WTC11 (cell line): Measurements from ENCODE around the gene CLCN4. TPM values are rescaled to one million over a fixed set of nuclear protein-coding genes. Genes with fewer than 3 reads are reported as not detected.

Source experiments
- ATAC-seq: fragments of 200-7000 bp; cut with Tn5 transposase; 2 replicates; pipeline ENCODE4 v1.10.0; 2021; ENCODE audit warnings: mild to moderate bottlenecking, moderate library complexity
- CTCF ChIA-PET: fragments of 300-600 bp; sonication (Branson Sonifier 250); formaldehyde crosslinking; loops from one replicate; lab custom pipeline; 2021; ENCODE audit warnings: antibody characterized with exemption; lab: Charles Lee
- POLR2A ChIA-PET: fragments of 350-600 bp; sonication (Branson Sonifier 250); formaldehyde crosslinking; loops from one replicate; lab custom pipeline; 2021; ENCODE audit warnings: antibody characterized with exemption; lab: Charles Lee
- DNase-seq: peaks from one replicate; pipeline ENCODE4 v3.0.0; 2021; ENCODE audit warnings: low spot score
- H3K27ac Mint-ChIP-seq: 2 replicates; pipeline ENCODE4 v1.8.0; 2021; ENCODE audit warnings: mixed read lengths
- H3K27me3 Mint-ChIP-seq: 2 replicates; pipeline ENCODE4 v1.8.0; 2021; ENCODE audit warnings: low read depth, mild to moderate bottlenecking, moderate library complexity, mixed read lengths
- H3K36me3 Mint-ChIP-seq: 2 replicates; pipeline ENCODE4 v1.8.0; 2021; ENCODE audit warnings: mixed read lengths
- H3K4me1 Mint-ChIP-seq: 2 replicates; pipeline ENCODE4 v1.8.0; 2022; ENCODE audit warnings: mixed read lengths
- H3K4me3 Mint-ChIP-seq: 2 replicates; pipeline ENCODE4 v1.8.0; 2021; ENCODE audit warnings: mild to moderate bottlenecking, moderate library complexity, mixed read lengths
- H3K9me3 Mint-ChIP-seq: 2 replicates; pipeline ENCODE4 v1.8.0; 2021; ENCODE audit warnings: mixed read lengths
- CBFB ChIP-seq: sonication (generic); formaldehyde crosslinking; IDR thresholded peaks from 2 replicates; pipeline ENCODE4 v1.8.1; 2022; ENCODE audit warnings: mild to moderate bottlenecking, low read depth, missing genetic modification reagents
- CREB1 ChIP-seq: sonication (generic); formaldehyde crosslinking; IDR thresholded peaks from 2 replicates; pipeline ENCODE4 v1.8.0; 2023; ENCODE audit warnings: mild to moderate bottlenecking, missing genetic modification reagents
- CREM ChIP-seq: sonication (generic); formaldehyde crosslinking; IDR thresholded peaks from 2 replicates; pipeline ENCODE4 v1.8.1; 2022; ENCODE audit warnings: mild to moderate bottlenecking, missing genetic modification reagents, moderate library complexity
- FOXJ3 ChIP-seq: sonication (generic); formaldehyde crosslinking; IDR thresholded peaks from 2 replicates; pipeline ENCODE4 v1.9.0; 2021; ENCODE audit warnings: missing genetic modification reagents, mild to moderate bottlenecking, borderline replicate concordance
- NFATC4 ChIP-seq: fragments of 250-450 bp; sonication (Bioruptor Pico); IDR thresholded peaks from 2 replicates; pipeline ENCODE4 v1.9.0; 2021; ENCODE audit warnings: mild to moderate bottlenecking
- NR1H2 ChIP-seq: sonication (generic); formaldehyde crosslinking; IDR thresholded peaks from 2 replicates; pipeline ENCODE4 v1.9.0; 2021; ENCODE audit warnings: mild to moderate bottlenecking, moderate library complexity, missing genetic modification reagents
- RELA ChIP-seq: sonication (generic); formaldehyde crosslinking; IDR thresholded peaks from 2 replicates; pipeline ENCODE4 v1.8.1; 2022; ENCODE audit warnings: missing genetic modification reagents, mild to moderate bottlenecking, borderline replicate concordance
- SOX15 ChIP-seq: fragments of 250-450 bp; sonication (Bioruptor Pico); IDR thresholded peaks from 2 replicates; pipeline ENCODE4 v1.9.0; 2021; ENCODE audit warnings: mild to moderate bottlenecking
- SP1 ChIP-seq: sonication (generic); formaldehyde crosslinking; conservative IDR thresholded peaks from 2 replicates; pipeline ENCODE4 v1.8.1; 2022; ENCODE audit warnings: missing genetic modification reagents
- TCF7 ChIP-seq: sonication (generic); formaldehyde crosslinking; IDR thresholded peaks from 2 replicates; pipeline ENCODE4 v1.8.0; 2022; ENCODE audit warnings: mild to moderate bottlenecking, low read depth, missing genetic modification reagents, moderate library complexity
- TEAD1 ChIP-seq: sonication (generic); formaldehyde crosslinking; IDR thresholded peaks from 2 replicates; pipeline ENCODE4 v1.8.0; 2022; ENCODE audit warnings: mild to moderate bottlenecking, missing genetic modification reagents
- TP53 ChIP-seq: sonication (generic); formaldehyde crosslinking; IDR thresholded peaks from 2 replicates; pipeline ENCODE4 v1.8.1; 2023; ENCODE audit warnings: mild to moderate bottlenecking, missing genetic modification reagents
- ZNF219 ChIP-seq: sonication (generic); formaldehyde crosslinking; IDR thresholded peaks from 2 replicates; pipeline ENCODE4 v1.8.0; 2023; ENCODE audit warnings: missing genetic modification reagents, mild to moderate bottlenecking, borderline replicate concordance
- ZNF232 ChIP-seq: sonication (generic); formaldehyde crosslinking; IDR thresholded peaks from 2 replicates; pipeline ENCODE4 v1.8.0; 2022; ENCODE audit warnings: mild to moderate bottlenecking, missing genetic modification reagents
- ZNF416 ChIP-seq: fragments of 250-450 bp; sonication (Bioruptor Pico); IDR thresholded peaks from 2 replicates; pipeline ENCODE4 v1.9.0; 2021; ENCODE audit warnings: mild to moderate bottlenecking, inconsistent platforms
- ZNF423 ChIP-seq: fragments of 250-450 bp; sonication (Bioruptor Pico); IDR thresholded peaks from 2 replicates; pipeline ENCODE4 v2.1.2; 2022; ENCODE audit warnings: mild to moderate bottlenecking, moderate library complexity
- ZNF671 ChIP-seq: fragments of 250-450 bp; sonication (Bioruptor Pico); IDR thresholded peaks from 2 replicates; pipeline ENCODE4 v1.8.0; 2021; ENCODE audit warnings: mild to moderate bottlenecking
- total RNA-seq: library from RNA; stranded (reverse); gene quantifications from 3 replicates; pipeline ENCODE4 v1.2.3, GENCODE V29; 2021
- TF ChIP-seq, protein P1 (sequence below): sonication (generic); formaldehyde crosslinking; IDR thresholded peaks from 2 replicates; pipeline ENCODE4 v1.8.1; 2022; ENCODE audit warnings: mild to moderate bottlenecking, missing genetic modification reagents, moderate library complexity, borderline replicate concordance
- TF ChIP-seq, protein P2 (sequence below): sonication (generic); formaldehyde crosslinking; IDR thresholded peaks from 2 replicates; pipeline ENCODE4 v1.8.1; 2023; ENCODE audit warnings: mild to moderate bottlenecking, missing genetic modification reagents
- TF ChIP-seq, protein P3 (sequence below): sonication (generic); formaldehyde crosslinking; IDR thresholded peaks from 2 replicates; pipeline ENCODE4 v1.8.1; 2022; ENCODE audit warnings: low read depth, mild to moderate bottlenecking, moderate library complexity, missing genetic modification reagents, borderline replicate concordance
- TF ChIP-seq, protein P4 (sequence below): sonication (generic); formaldehyde crosslinking; IDR thresholded peaks from 2 replicates; pipeline ENCODE4 v1.8.1; 2022; ENCODE audit warnings: low read depth, missing genetic modification reagents, borderline replicate concordance
- TF ChIP-seq, protein P5 (sequence below): sonication (generic); formaldehyde crosslinking; IDR thresholded peaks from 2 replicates; pipeline ENCODE4 v1.8.0; 2023; ENCODE audit warnings: missing genetic modification reagents, mild to moderate bottlenecking, borderline replicate concordance

CLCN4 gene
- total RNA-seq, 1 experiment from 2014 or later, result 8.9 TPM

DNA sequence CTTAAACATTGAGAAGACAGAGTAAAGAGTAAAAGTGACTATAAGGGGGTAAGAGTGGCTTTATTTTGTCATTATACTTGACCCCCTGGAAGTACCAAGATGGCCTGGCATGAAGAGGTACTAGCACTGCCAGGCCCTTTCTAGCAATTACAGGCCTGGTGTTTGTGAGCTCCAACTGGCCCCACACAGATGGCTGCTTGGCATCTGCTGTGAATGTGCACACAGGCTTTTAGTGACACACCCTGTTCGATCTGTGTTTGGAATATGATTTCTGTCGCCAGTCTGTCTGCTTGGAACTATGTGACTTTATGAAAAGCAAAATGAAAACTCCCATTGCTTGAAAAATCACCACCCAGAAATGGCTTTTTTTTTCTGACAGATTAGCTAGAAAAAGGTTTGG, 123.3 kb downstream of the CLCN4 start (continued):
- TF ChIP-seq, protein P1, sequence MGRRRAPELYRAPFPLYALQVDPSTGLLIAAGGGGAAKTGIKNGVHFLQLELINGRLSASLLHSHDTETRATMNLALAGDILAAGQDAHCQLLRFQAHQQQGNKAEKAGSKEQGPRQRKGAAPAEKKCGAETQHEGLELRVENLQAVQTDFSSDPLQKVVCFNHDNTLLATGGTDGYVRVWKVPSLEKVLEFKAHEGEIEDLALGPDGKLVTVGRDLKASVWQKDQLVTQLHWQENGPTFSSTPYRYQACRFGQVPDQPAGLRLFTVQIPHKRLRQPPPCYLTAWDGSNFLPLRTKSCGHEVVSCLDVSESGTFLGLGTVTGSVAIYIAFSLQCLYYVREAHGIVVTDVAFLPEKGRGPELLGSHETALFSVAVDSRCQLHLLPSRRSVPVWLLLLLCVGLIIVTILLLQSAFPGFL (CRISPR knock-in tag), result no peak
- no peak for TF ChIP-seq ZNF416
- no peak for TF ChIP-seq NFATC4
- no peak for TF ChIP-seq CBFB (CRISPR knock-in tag)
- TF ChIP-seq, protein P2, sequence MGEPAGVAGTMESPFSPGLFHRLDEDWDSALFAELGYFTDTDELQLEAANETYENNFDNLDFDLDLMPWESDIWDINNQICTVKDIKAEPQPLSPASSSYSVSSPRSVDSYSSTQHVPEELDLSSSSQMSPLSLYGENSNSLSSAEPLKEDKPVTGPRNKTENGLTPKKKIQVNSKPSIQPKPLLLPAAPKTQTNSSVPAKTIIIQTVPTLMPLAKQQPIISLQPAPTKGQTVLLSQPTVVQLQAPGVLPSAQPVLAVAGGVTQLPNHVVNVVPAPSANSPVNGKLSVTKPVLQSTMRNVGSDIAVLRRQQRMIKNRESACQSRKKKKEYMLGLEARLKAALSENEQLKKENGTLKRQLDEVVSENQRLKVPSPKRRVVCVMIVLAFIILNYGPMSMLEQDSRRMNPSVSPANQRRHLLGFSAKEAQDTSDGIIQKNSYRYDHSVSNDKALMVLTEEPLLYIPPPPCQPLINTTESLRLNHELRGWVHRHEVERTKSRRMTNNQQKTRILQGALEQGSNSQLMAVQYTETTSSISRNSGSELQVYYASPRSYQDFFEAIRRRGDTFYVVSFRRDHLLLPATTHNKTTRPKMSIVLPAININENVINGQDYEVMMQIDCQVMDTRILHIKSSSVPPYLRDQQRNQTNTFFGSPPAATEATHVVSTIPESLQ, result no peak
- no peak for TF ChIP-seq TCF7
- TF ChIP-seq SOX15 (CRISPR knock-in tag), result no peak
- TF ChIP-seq FOXJ3, result no peak
- no peak for TF ChIP-seq ZNF423 (CRISPR knock-in tag)
- TF ChIP-seq TEAD1 (CRISPR knock-in tag), result no peak
- TF ChIP-seq, all 79 proteins: peak for 0

DNA sequence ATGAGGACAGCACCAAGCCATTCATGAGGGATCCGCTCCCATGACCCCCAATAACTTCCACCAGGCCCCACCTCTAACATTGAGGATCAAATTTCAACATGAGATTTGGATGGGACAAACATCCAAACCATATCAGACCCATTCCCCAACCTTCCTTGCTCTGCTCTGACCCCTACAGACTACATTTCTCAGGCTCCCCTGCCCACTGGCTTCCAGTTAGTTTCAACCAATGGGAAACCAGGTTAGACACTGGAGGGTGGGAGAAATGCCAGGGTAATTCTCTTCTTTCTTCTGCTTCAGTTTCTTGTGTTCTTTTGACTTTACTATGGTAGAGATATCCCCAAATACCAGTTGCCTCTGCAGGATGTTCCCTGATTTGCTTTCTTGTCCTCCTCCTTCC, 125.7 kb downstream of the CLCN4 start:
- Mint-ChIP-seq H3K36me3 (no peaks in the 10 kb centered on the region), H3K27ac (no peak overlapping the region), H3K27me3 (no peaks in the 10 kb centered on the region; the same call in 1 of the 2 replicates), H3K9me3 (no peaks in the 10 kb centered on the region), H3K4me3 (no peak overlapping the region), H3K4me1 (0 out of 2 replicates have a peak, but pooled peaks cover 4% of the 10 kb centered on the region)
- POLR2A ChIA-PET, result no interaction called here
- ATAC-seq (peak; percentile 88), DNase-seq (peak; percentile 8)
- CTCF ChIA-PET, result interaction anchor here (0.7 kb wide), 1 partner anchor 9 kb away, joined by 3 read pairs; no protein-coding TSS in a partner anchor
- TF ChIP-seq, protein P3, sequence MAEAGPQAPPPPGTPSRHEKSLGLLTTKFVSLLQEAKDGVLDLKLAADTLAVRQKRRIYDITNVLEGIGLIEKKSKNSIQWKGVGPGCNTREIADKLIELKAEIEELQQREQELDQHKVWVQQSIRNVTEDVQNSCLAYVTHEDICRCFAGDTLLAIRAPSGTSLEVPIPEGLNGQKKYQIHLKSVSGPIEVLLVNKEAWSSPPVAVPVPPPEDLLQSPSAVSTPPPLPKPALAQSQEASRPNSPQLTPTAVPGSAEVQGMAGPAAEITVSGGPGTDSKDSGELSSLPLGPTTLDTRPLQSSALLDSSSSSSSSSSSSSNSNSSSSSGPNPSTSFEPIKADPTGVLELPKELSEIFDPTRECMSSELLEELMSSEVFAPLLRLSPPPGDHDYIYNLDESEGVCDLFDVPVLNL (CRISPR knock-in tag), result no peak
- no peak for TF ChIP-seq CREM (CRISPR knock-in tag)
- no peak for TF ChIP-seq RELA (CRISPR knock-in tag)
- TF ChIP-seq CBFB (CRISPR knock-in tag), result no peak
- TF ChIP-seq ZNF671, result no peak
- no peak for TF ChIP-seq TP53 (CRISPR knock-in tag)
- TF ChIP-seq SP1 (CRISPR knock-in tag), result no peak
- TF ChIP-seq NR1H2 (CRISPR knock-in tag), result no peak
- TF ChIP-seq, protein P4, sequence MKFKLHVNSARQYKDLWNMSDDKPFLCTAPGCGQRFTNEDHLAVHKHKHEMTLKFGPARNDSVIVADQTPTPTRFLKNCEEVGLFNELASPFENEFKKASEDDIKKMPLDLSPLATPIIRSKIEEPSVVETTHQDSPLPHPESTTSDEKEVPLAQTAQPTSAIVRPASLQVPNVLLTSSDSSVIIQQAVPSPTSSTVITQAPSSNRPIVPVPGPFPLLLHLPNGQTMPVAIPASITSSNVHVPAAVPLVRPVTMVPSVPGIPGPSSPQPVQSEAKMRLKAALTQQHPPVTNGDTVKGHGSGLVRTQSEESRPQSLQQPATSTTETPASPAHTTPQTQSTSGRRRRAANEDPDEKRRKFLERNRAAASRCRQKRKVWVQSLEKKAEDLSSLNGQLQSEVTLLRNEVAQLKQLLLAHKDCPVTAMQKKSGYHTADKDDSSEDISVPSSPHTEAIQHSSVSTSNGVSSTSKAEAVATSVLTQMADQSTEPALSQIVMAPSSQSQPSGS (CRISPR knock-in tag), result no peak
- TF ChIP-seq, protein P5, sequence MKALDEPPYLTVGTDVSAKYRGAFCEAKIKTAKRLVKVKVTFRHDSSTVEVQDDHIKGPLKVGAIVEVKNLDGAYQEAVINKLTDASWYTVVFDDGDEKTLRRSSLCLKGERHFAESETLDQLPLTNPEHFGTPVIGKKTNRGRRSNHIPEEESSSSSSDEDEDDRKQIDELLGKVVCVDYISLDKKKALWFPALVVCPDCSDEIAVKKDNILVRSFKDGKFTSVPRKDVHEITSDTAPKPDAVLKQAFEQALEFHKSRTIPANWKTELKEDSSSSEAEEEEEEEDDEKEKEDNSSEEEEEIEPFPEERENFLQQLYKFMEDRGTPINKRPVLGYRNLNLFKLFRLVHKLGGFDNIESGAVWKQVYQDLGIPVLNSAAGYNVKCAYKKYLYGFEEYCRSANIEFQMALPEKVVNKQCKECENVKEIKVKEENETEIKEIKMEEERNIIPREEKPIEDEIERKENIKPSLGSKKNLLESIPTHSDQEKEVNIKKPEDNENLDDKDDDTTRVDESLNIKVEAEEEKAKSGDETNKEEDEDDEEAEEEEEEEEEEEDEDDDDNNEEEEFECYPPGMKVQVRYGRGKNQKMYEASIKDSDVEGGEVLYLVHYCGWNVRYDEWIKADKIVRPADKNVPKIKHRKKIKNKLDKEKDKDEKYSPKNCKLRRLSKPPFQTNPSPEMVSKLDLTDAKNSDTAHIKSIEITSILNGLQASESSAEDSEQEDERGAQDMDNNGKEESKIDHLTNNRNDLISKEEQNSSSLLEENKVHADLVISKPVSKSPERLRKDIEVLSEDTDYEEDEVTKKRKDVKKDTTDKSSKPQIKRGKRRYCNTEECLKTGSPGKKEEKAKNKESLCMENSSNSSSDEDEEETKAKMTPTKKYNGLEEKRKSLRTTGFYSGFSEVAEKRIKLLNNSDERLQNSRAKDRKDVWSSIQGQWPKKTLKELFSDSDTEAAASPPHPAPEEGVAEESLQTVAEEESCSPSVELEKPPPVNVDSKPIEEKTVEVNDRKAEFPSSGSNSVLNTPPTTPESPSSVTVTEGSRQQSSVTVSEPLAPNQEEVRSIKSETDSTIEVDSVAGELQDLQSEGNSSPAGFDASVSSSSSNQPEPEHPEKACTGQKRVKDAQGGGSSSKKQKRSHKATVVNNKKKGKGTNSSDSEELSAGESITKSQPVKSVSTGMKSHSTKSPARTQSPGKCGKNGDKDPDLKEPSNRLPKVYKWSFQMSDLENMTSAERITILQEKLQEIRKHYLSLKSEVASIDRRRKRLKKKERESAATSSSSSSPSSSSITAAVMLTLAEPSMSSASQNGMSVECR (CRISPR knock-in tag), result no peak
- TF ChIP-seq ZNF219 (CRISPR knock-in tag), result no peak
- no peak for TF ChIP-seq CREB1 (CRISPR knock-in tag)
- TF ChIP-seq ZNF232 (CRISPR knock-in tag), result no peak
